H1 (cell line): Measurements from ENCODE around the gene PPA2. TPM values are rescaled to one million over a fixed set of nuclear protein-coding genes. Genes with fewer than 3 reads are reported as not detected.

ENCODE experiments used
- CHD1 ChIP-seq: IDR thresholded peaks from 2 replicates; pipeline ENCODE4 v1.6.1; 2012; ENCODE audit warnings: low read depth, low read length, improper control_type of control experiment
- CTCF ChIP-seq, 3 experiments: IDR thresholded peaks; 1 replicate in 2 of 3; 2 replicates in 1 of 3; pipeline versions ENCODE4 v1.5.1 to v1.6.1; 2011; ENCODE audit warnings: low read length in 3 of 3, mild to moderate bottlenecking in 3 of 3, inconsistent platforms in 2 of 3, low read depth in 1 of 3, moderate library complexity in 1 of 3; ENCODE audit not compliant: insufficient read depth in 1 of 3; ENCODE audit errors: control extremely low read depth in 1 of 3
- KDM1A ChIP-seq: fragments of 200-600, 300-600 bp; sonication (generic); IDR thresholded peaks from 2 replicates; pipeline ENCODE4 v1.7.1; 2016; ENCODE audit warnings: mild to moderate bottlenecking, low read length, borderline replicate concordance
- KDM4A ChIP-seq: IDR thresholded peaks from one replicate; pipeline ENCODE4 v1.7.1; 2012; ENCODE audit warnings: low read depth, mild to moderate bottlenecking, moderate library complexity, low read length, inconsistent platforms; ENCODE audit not compliant: severe bottlenecking
- MAFK ChIP-seq: IDR thresholded peaks from 2 replicates; pipeline ENCODE4 v1.6.1; 2012; ENCODE audit warnings: low read depth, mild to moderate bottlenecking, improper control_type of control experiment, low read length
- POLR2AphosphoS5 ChIP-seq: IDR thresholded peaks from 2 replicates; pipeline ENCODE4 v1.6.1; 2011; ENCODE audit warnings: low read depth, low read length
- POU5F1 ChIP-seq: IDR thresholded peaks from 2 replicates; pipeline ENCODE4 v1.6.1; 2011; ENCODE audit warnings: low read depth, mild to moderate bottlenecking, low read length, moderate library complexity
- RNF2 ChIP-seq: fragments of 200-900, 300-1000 bp; sonication (generic); IDR thresholded peaks from 2 replicates; pipeline ENCODE4 v1.7.1; 2016; ENCODE audit warnings: borderline replicate concordance, low read depth, mild to moderate bottlenecking, antibody characterized with exemption, low read length; ENCODE audit not compliant: poor library complexity, severe bottlenecking; ENCODE audit errors: missing control alignments
- TCF12 ChIP-seq: IDR thresholded peaks from 2 replicates; pipeline ENCODE4 v1.6.1; 2011; ENCODE audit warnings: low read depth, mild to moderate bottlenecking, low read length
- polyA plus RNA-seq, 7 experiments: library from polyadenylated mRNA; depleted of rRNA in 3 of 7; stranded (reverse) in 5 of 7; unstranded in 2 of 7; fragments of >200 nt in 5 of 7; fragments of 200-250 nt in 2 of 7; gene quantifications; 1 replicate in 5 of 7; 2 replicates in 1 of 7; 4 replicates in 1 of 7; pipeline versions ENCODE4 v1.2.1 to v1.2.3, GENCODE V29; 2011 to 2013; ENCODE audit warnings: missing spikeins in 2 of 7, mixed read lengths in 2 of 7
- total RNA-seq: library from RNA; stranded (reverse); fragmentation: NEBNext Ultra II Directional; extraction: Animal tissue kit (Norgen Biotek cat#: 25700); gene quantifications from 2 replicates; pipeline ENCODE4 v1.2.1, GENCODE V29; 2021
- TF ChIP-seq, protein P1 (sequence below): IDR thresholded peaks from 2 replicates; pipeline ENCODE4 v1.6.1; 2012; ENCODE audit warnings: inconsistent platforms

Gene PPA2
- total and polyA plus RNA-seq, 2 of the 8 experiments (the other 6 are each of a cell fraction or from before 2014, with no cell fraction given) = 24.9 to 62.7 TPM

GRCh38 chr4:105329081-105329480 lies 144.8 kb downstream of the PPA2 start (continued):
- TF ChIP-seq, protein P1, sequence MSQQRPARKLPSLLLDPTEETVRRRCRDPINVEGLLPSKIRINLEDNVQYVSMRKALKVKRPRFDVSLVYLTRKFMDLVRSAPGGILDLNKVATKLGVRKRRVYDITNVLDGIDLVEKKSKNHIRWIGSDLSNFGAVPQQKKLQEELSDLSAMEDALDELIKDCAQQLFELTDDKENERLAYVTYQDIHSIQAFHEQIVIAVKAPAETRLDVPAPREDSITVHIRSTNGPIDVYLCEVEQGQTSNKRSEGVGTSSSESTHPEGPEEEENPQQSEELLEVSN = no peak
- TF ChIP-seq POU5F1 (no peak), CTCF (IDR thresholded peaks at IDR 0.05; ENCODE audit: control extremely low read depth in 1 of 3, insufficient read depth in 1 of 3, low read depth in 1 of 3, low read length in 3 of 3) (no peak), KDM4A (no peak), RNF2 (no peak), CHD1 (no peak), POLR2AphosphoS5 (no peak), MAFK (no peak), TCF12 (no peak), KDM1A (no peak)
